Renal cortex interstitium (tissue), 11 donors: ENCODE data around the gene CCDC85B. TPM values are rescaled to one million over a fixed set of nuclear protein-coding genes. Genes with fewer than 3 reads are reported as not detected.
"Not testable (repeated sequence)": the region's sequence is repeated elsewhere in the genome, so short reads cannot be mapped to it uniquely, and the experiment has no call there.

ENCODE experiments used
- DNase-seq, 11 donors: peaks; one replicate each; pipeline ENCODE4 v3.0.0-alpha.2; 2013; ENCODE audit warnings: low read depth in 9 of 11, low spot score in 4 of 11; ENCODE audit errors: extremely low read depth in 1 of 11
- polyA plus RNA-seq, 3 donors: library from polyadenylated mRNA; unstranded; fragments of 120-200 nt; gene quantifications; one replicate each; pipeline ENCODE4 v1.2.1, GENCODE V29; 2013; ENCODE audit not compliant: insufficient read length in 3 of 3

The CCDC85B gene
- polyA plus RNA-seq, 3 donors, result 5.7 to 17.4 (median 11.1) TPM

DNA sequence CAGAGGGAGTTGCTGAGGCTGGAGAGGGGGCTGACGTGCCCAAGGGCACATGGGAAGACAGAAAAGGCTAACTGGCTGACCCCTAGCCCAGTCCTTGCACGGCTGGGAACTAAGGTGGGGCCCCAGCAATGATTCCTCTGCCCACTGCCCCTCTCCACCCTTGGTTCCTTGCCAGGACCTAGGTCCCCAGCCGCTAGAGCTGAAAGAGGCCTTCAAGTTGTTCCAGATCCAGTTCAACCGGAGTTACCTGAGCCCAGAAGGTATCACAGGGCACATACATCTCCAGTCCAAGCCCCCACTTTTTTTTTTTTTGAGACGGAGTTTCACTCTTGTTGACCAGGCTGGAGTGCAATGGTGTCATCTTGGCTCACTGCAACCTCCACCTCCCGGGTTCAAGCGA is 10.4 kb upstream of the CCDC85B start:
- no peak for DNase-seq

DNA sequence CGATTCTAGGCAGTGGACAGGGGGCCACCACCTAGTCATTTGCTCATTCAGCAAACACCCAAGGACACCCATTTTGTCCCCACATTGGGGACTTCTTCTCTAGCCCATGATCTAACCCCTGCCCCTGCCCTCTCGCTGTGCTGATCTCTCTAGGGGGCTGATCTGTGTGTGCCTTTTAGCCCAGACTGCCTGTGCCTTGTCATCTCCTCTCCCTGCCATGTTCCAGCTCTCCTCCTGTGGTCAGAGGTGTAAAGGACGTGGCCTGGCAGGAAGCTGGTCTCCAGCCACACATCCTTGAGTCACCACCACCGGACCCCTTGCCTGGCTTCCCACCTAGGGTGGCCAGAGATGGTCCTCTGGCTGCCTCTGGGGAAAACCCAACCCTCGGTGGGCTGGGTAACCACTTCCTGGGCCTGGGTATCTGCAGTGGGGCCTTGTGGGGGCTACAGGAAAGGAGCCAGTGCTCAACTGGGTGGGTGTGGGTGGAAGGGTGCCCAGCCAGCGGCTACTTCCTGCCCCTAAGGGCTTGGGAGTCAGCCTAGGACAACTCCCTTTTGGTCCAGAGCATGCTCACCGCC is 9.5 kb upstream of the CCDC85B start:
- DNase-seq, result no peak

DNA sequence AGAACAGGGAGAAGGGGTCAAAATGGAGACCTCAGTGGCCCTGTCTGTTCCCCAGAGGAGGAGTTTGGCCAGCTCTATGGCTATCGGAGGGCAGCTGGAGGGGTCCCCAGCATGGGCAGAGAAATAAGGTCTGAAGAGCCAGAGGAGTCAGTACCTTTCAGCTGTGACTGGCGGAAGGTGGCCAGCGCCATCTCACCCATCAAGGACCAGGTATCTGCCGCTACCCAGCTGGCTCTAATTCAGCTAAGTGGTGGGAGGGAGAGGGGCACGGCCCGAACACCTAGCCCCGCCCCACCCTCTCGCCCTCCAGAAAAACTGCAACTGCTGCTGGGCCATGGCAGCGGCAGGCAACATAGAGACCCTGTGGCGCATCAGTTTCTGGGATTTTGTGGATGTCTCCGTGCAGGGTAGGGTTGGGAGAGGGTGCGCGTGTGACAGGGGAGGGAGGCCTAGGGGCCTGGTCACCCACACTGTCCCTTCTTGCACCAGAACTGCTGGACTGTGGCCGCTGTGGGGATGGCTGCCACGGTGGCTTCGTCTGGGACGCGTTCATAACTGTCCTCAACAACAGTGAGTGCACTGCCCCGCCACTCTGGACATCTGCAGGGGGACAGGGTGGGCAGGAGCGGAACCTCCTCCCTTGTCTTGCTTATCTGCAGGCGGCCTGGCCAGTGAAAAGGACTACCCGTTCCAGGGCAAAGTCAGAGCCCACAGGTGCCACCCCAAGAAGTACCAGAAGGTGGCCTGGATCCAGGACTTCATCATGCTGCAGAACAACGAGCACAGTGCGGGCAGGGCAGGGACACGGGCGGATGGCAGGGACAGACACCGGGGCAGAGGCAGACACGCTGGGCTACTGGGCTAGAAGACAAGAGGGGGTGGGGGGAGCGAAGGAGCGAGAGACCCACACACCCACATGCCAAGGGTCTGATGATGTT is 8.1 kb upstream of the CCDC85B start:
- DNase-seq, result no peak

DNA sequence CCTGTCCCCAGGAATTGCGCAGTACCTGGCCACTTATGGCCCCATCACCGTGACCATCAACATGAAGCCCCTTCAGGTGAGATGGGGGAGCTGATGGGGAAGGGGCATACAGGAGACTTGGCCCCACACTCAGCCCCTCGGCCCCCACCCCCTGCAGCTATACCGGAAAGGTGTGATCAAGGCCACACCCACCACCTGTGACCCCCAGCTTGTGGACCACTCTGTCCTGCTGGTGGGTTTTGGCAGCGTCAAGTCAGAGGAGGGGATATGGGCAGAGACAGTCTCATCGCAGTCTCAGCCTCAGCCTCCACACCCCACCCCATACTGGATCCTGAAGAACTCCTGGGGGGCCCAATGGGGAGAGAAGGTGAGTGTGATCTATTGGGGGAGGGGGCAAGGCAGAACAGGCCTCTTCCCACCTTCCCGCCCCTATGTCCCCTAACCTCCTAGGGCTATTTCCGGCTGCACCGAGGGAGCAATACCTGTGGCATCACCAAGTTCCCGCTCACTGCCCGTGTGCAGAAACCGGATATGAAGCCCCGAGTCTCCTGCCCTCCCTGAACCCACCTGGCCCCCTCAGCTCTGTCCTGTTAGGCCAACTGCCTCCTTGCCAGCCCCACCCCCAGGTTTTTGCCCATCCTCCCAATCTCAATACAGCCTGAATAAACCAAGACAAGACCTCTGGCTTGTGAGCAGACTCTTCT is 7.3 kb upstream of the CCDC85B start:
- no peak for DNase-seq

DNA sequence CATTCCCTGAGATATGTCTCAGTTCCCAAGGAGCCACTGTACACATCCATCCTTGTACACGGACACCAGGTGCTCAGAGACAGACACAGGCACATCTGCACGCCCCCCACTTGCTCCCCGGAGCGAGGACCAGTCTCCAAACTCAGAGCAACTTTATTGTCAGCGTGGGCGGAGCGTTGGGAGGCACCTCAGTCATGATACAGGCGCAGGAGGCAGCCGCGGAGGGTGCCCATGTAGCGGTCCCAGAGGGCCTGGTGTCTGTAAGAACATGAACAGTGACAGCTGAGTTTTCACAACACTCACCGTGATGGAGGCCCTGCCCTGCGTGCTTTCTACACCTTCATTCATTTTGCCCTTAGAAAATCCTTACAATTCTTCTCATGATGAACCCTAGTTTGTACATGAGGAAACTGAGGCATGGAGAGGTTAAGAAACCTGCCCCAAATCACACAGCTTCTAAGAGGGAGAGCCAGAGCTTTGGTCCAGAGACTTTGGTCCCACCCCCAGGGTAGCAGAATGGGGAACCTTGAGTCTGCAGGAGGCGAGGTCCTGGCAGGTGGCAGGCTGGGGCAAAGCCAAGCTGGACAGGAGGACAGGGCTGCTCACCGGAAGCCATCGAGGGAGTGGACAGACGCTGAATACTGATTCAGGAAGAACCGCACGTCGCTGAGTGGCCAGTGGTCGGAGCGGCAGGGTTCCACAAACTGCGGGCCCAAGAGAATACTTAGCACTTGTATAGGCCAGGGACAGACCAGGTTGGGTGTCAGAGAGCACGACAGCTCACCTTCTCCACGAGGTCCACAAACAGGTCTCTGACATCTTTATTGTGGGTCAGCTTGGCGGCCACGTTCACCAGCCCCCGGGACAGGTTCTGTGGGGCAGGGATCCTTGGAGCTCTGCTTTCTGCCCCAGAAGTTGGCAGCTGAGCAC is 6.4 kb upstream of the CCDC85B start:
- DNase-seq, result no peak

DNA sequence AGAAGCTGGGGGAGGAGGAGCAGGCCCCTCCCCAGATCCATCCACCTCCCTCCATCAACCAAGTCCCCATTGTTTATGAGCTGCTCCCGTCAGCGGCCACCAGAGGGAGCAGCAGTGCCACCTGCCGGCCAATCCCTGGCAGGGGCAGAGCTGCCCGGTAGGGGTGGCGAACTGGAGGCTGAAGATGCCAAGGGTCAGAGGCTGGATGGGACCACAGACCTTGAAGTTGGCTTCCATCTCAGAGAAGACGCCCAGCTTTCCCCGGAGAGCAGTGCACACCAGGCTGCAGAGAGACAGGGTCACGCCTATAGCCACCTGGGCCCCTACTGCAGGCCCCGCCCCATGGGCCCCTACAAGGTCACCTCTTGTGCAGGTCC is 5.8 kb upstream of the CCDC85B start:
- no peak for DNase-seq

DNA sequence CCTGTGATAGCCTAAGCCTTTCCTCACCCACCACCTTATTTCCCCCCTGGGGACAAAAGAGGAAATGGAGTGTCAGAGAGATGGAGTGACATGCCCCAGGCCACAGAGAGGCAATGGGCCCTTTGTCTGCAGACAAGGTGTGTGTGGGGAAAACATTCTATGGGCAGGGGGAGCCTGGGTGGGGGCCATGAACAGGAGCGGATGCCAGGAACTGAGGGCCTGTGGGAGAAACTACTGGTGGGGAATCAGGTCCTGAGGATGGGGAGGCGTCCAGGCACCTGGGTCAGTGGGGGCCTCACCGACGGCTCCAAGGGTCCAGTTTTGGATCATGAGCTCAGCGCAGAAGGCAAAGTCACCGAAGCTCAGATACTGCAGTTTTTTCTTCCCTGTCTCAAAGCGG is 5.2 kb upstream of the CCDC85B start:
- no peak for DNase-seq

DNA sequence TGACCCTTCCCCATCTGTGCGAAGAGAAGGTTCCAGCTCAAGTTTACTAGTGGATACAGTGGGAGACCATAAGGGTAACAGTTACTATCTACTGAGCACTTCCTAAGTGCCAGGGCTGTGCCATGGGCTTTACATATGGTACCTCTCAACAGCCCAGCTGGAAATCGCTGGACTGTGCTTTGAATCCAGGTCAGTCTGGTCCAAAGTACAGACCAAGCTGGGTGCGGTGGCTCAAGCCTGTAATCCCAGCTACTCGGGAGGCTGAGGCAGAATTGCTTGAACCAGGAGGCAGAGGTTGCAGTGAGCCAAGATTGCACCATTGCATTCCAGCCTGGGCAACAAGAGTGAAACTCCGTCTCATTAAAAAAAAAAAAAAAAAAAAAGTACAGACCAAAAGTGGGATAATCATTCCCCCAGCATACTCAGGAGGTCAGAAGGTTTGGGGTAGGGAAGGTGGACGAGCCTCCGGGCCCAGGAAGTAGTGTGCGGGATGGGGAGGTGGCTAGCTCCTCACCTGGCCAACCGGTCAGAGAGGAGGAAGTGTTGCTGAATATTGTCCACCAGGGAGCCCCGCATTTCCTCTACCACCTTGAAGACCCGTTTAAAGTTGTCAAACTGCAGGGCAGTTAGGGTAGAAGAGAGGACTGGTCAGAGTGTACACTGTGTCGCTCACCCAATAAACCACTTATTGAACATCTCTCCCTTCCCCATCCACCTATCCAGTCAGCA is 4.5 kb upstream of the CCDC85B start:
- no peak for DNase-seq

DNA sequence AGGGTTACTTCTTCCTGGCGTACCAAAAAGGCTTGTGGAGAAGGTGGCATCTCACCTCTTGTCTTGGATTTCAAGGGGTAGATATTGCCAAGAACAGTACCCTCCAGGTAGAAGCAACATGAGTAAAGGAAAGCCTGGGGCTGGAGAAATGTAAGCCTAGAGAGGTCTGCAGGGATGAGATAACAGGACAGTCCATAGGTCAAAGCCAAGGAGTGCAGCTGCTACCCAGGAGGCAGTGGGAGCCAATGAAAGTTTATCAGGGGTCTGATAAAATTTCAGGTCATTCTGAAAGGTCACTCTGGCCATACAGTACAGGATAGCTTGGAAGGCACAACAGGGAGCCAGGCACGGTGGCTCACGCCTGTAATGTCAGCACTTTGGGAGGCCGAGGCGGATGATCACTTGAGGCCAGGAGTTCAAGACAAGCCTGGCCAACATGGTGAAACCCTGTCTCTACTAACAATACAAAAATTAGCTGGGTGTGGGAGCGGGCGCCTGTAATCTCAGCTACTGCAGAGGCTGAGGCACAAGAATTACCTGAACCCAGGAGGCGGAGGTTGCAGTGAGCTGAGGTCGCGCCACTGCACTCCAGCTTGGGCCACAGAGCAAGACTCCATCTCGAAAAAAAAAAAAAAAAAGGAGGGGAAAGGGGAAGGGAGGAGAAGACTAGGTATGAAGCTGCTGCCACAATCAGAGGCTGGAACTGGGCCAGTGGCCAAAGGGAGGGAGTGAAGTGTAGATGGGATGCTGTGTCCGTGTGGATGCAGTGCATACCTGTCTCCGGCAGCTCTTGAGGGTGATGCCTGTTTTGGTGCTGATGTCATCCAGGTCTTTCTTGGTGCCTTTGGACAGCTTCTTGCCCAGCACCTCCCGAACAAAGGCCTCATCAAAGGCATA is 3.4 kb upstream of the CCDC85B start:
- DNase-seq, result no peak

DNA sequence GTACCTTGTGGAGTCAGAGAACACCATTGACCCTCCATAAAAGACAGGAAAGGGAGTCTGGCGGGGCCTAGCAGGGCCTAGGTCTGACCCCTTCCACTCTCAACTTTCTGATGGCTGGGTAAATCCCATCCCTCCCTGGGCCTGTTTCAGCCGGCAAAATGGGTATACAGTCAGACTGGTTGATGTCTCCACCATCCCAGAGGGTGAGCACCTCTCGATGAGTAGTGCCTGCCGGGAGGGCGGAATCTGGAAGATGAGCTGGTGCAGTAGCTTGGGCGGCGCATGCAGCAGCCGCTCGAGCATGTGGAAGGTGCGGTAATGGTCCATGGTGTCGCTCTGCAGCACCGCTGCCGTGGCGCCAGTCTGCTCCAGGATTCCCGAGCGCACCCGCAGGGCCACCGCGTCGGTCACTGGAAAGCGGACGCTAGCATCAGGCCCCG is 2.7 kb upstream of the CCDC85B start:
- no peak for DNase-seq

DNA sequence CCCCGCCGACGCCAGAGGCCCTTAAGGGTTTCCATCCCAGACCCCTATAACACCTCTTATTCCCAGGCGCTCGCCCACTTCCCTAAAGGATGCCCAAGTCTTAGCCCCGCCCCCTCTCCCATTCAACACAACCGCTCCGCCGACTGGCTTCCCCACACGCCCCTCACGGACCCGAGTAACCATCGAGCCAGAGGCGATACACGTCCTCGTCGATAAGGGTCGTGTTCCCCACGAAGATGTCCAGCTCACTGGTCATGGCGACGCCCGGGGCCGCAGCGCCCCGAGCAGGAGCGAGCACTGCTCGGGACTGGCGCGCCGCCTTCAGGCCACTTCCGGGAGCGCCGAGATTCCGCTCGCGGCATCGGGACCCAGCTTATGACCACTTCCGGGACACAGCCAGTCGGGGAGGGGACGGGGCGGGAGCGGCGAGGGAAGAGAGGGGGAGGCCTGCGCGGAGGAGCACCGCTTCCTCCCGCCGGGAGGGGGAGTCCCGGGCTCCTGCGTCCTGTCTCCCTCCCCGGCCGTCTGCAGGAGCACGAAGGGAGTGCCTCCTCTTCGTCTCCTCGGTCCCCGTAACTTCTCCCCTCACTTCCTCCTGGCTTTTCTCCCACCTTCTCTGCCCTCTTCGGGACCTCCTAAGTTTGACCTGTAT is 2.2 kb upstream of the CCDC85B start, which contains the start of gene FIBP:
Gene FIBP, minus strand, starts transcription at position 309 of the 652 bp plus-strand sequence. Its CDS starts 53 bp downstream, at position 256.
- DNase-seq, result peak; percentile 89 to 96 (median 94)

DNA sequence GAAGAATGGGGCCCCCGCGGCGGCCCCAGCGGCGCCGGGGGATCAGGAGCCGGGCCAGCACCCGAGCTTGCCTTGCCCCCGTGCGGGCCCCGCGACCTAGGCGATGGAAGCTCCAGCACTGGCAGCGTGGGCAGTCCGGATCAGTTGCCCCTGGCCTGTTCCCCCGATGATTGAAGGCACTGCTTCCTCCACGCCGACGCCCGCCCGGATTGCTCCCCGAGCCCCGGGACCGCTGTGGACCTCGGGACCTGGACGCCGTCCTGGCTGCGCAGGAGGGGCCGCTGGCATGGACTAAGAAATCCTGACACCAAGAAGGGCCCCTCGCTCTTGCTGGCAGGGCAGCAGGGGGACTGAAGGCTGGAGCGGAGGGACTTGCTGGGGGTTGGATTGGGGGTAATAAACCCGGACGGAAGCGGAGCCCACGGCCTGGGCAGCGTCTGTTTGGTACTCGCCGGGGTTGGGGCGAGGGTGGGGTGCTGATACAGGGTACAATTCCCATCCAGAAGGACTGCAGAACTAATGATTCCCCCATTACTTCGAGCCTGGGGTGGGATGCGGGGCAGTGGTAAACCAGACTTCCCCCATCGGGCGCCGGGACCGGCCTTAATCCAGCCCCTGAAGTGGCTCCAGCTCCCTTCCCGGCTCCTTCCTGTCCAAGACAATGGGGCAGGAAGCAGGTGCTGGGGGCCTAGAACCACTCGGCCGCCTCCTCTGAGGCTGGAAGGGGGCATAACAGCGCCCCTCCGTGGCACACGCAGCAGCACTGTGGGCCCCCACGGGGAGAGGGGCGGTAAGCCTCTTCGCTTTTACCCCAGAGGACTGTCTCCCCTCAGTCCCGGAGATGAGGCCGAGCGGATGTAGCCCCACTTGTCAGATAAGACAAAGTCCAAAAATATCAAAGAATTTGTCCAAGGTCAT is 1.0 kb downstream of the CCDC85B start:
- DNase-seq, result no peak

DNA sequence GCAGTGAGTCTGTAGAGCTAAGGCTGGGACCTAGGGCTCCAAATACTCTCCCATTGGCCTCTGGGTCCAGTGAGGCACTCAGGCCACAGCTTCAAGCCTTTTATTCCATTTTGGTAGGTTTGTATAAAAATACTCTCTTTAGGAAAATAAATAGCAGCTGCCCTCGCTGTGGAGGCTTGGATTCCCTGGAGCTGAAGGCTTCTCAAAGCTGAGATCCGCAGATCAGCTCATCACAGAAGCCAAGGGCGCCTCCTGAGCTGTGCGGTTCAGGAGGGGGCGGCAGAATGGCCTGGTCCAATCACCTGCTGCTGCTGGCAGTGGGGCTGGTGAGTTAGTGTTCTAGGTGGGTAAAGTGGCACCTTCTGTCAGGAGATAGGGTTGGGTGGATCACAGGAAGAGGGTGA is 1.7 kb downstream of the CCDC85B start:
- DNase-seq, result not testable (repeated sequence)

DNA sequence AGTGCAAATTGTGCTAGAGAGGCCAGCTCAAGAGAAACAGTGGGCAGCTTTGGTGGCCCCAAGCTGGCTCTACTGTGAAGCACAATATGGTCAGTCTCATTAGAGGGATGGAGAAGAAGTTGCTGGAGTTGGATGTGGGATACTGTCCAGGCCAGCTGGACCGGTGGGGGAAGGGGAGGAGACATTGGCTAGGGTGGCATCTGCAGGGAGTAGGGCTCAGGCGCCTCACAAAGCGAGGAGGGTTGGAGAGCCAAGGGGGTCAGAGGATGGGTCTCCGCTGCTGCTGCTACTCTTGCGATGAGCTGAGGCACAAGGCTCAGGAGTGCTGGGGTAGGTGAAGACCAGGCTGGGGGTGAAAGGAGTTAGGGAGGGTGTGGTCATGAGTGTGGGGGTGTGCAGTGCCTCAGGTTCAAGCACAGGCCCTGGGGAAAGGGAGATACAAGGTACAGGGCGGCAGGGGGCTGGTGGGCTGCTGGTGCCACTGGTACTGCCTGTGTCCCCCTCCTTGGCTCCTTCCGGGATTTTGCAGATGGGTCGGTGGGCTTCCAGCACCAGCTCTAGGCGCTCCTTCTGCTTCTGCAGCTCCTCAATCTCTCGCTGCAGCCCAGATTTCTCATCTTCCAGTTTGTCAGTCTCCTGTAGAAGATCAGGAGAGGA is 2.3 kb downstream of the CCDC85B start:
- DNase-seq, result no peak

DNA sequence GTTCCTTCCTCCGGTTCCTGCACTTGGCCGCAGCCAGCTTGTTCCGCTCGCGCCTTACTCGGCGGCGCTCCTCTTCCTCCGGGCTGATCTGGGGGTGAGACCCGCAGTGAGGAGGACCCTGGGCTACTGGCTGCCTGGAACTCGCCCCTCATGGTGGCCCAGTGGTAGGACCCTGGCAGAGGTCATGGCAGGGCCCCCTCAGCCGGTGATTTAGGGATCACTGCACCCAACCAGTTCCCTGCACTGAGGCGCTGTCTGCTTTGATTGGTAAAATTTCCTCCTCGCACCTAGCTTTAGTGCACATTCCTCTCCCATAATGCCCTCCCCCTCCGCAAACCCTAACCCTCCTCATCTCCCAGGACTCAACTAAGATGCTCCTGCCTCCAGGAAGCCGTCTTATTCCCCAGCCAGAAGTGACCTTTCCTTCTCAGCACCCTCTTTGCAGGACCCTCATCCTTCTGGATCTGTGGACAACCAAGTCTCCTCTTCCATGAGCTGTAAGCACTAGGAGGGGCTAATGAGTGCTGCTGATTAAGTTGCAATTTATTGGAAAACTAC is 3.6 kb downstream of the CCDC85B start:
- no peak for DNase-seq
